HEK293 (cell line): ENCODE data around the gene MS4A1.

Experiments
- CTCF ChIP-seq: fragments of 450-650 bp; formaldehyde crosslinking; IDR thresholded peaks from 2 replicates; pipeline ENCODE4 v1.5.1; 2016; ENCODE audit warnings: missing biosample characterization, missing genetic modification characterization
- FEZF1 ChIP-seq: fragments of 450-650 bp; formaldehyde crosslinking; IDR thresholded peaks from 2 replicates; pipeline ENCODE4 v1.5.1; 2016; ENCODE audit warnings: missing biosample characterization, missing genetic modification characterization
- GLI4 ChIP-seq: fragments of 450-650 bp; formaldehyde crosslinking; IDR thresholded peaks from 2 replicates; pipeline ENCODE4 v1.5.1; 2016; ENCODE audit warnings: missing biosample characterization, missing genetic modification characterization
- ZNF335 ChIP-seq: fragments of 450-650 bp; formaldehyde crosslinking; conservative IDR thresholded peaks from 2 replicates; pipeline ENCODE4 v1.5.1; 2016; ENCODE audit warnings: missing biosample characterization, missing genetic modification characterization
- ZNF426 ChIP-seq: fragments of 450-650 bp; formaldehyde crosslinking; IDR thresholded peaks from 2 replicates; pipeline ENCODE4 v1.5.1; 2017; ENCODE audit warnings: missing biosample characterization, missing genetic modification characterization, mild to moderate bottlenecking, inconsistent platforms, moderate library complexity
- ZNF768 ChIP-seq: fragments of 450-650 bp; formaldehyde crosslinking; IDR thresholded peaks from 2 replicates; pipeline ENCODE4 v1.5.1; 2018; ENCODE audit warnings: missing biosample characterization, mild to moderate bottlenecking, missing genetic modification characterization
- ZSCAN23 ChIP-seq: fragments of 450-650 bp; formaldehyde crosslinking; IDR thresholded peaks from 2 replicates; pipeline ENCODE4 v1.5.1; 2016; ENCODE audit warnings: missing biosample characterization, missing genetic modification characterization
- TF ChIP-seq, protein P1 (sequence below): fragments of 450-650 bp; formaldehyde crosslinking; IDR thresholded peaks from 2 replicates; pipeline ENCODE4 v1.5.1; 2016; ENCODE audit warnings: missing biosample characterization, missing genetic modification characterization
- TF ChIP-seq, protein P2 (sequence below): fragments of 450-650 bp; formaldehyde crosslinking; IDR thresholded peaks from 2 replicates; pipeline ENCODE4 v1.5.1; 2016; ENCODE audit warnings: missing biosample characterization, missing genetic modification characterization

GRCh38 chr11:60482361-60482760 is 26.7 kb downstream of the MS4A1 start:
- TF ChIP-seq ZNF768 (tag by site-specific recombination) (no peak), CTCF (tag by site-specific recombination) (no peak), FEZF1 (tag by site-specific recombination) (no peak), ZNF335 (tag by site-specific recombination) (no peak), ZSCAN23 (tag by site-specific recombination) (no peak), ZNF426 (tag by site-specific recombination) (no peak), GLI4 (tag by site-specific recombination) (no peak)
- TF ChIP-seq, protein P1, sequence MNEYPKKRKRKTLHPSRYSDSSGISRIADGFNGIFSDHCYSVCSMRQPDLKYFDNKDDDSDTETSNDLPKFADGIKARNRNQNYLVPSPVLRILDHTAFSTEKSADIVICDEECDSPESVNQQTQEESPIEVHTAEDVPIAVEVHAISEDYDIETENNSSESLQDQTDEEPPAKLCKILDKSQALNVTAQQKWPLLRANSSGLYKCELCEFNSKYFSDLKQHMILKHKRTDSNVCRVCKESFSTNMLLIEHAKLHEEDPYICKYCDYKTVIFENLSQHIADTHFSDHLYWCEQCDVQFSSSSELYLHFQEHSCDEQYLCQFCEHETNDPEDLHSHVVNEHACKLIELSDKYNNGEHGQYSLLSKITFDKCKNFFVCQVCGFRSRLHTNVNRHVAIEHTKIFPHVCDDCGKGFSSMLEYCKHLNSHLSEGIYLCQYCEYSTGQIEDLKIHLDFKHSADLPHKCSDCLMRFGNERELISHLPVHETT (tag by site-specific recombination), result no peak
- TF ChIP-seq, protein P2, sequence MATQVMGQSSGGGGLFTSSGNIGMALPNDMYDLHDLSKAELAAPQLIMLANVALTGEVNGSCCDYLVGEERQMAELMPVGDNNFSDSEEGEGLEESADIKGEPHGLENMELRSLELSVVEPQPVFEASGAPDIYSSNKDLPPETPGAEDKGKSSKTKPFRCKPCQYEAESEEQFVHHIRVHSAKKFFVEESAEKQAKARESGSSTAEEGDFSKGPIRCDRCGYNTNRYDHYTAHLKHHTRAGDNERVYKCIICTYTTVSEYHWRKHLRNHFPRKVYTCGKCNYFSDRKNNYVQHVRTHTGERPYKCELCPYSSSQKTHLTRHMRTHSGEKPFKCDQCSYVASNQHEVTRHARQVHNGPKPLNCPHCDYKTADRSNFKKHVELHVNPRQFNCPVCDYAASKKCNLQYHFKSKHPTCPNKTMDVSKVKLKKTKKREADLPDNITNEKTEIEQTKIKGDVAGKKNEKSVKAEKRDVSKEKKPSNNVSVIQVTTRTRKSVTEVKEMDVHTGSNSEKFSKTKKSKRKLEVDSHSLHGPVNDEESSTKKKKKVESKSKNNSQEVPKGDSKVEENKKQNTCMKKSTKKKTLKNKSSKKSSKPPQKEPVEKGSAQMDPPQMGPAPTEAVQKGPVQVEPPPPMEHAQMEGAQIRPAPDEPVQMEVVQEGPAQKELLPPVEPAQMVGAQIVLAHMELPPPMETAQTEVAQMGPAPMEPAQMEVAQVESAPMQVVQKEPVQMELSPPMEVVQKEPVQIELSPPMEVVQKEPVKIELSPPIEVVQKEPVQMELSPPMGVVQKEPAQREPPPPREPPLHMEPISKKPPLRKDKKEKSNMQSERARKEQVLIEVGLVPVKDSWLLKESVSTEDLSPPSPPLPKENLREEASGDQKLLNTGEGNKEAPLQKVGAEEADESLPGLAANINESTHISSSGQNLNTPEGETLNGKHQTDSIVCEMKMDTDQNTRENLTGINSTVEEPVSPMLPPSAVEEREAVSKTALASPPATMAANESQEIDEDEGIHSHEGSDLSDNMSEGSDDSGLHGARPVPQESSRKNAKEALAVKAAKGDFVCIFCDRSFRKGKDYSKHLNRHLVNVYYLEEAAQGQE, result no peak
